Measurements from ENCODE around the gene ST6GALNAC6.
"Not testable (repeated sequence)": the region's sequence is repeated elsewhere in the genome, so short reads cannot be mapped to it uniquely, and the experiment has no call there.

ST6GALNAC6 gene

GRCh38 chr9:127853312-127854183 is 45.9 kb downstream of the ST6GALNAC6 start:
- no peak for DNase-seq

GRCh38 chr9:127852829-127853228 is 46.6 kb downstream of the ST6GALNAC6 start:
- no peak for DNase-seq

DNA sequence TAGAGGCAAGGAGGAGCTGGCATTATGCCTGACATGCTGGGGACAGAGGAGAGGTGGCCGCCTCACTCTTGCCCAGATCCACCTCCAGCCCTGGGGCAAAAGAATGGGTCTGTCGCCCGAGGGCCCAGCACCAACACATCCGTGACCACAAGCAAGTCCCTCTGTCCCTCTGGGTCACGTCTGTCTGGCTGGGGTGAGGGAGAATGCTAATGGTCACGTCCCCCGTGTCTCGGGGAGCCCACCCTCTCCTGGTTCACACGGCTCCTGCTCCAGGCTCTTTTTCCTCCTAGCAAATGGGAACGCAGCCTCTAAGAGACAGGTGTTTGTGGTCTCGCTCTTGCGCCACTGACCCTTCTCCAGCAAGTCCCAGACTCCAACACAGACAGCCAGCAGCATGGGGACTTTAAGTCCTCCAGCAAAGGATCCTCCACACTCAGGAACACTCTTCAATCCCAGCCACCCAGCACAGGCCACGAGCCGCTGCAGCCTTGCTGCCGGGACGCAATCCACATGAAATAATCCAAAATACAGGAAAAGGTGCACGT is 49.0 kb downstream of the ST6GALNAC6 start:
- no peak for DNase-seq

- no peak for DNase-seq
These were observed 50.5 kb downstream of the ST6GALNAC6 start for GRCh38 chr9:127848756-127849504.

- DNase-seq, result no peak
These were observed 51.3 kb downstream of the ST6GALNAC6 start for GRCh38 chr9:127847833-127848755.

- no peak for DNase-seq
These were observed 52.3 kb downstream of the ST6GALNAC6 start for GRCh38 chr9:127847178-127847510.

DNA sequence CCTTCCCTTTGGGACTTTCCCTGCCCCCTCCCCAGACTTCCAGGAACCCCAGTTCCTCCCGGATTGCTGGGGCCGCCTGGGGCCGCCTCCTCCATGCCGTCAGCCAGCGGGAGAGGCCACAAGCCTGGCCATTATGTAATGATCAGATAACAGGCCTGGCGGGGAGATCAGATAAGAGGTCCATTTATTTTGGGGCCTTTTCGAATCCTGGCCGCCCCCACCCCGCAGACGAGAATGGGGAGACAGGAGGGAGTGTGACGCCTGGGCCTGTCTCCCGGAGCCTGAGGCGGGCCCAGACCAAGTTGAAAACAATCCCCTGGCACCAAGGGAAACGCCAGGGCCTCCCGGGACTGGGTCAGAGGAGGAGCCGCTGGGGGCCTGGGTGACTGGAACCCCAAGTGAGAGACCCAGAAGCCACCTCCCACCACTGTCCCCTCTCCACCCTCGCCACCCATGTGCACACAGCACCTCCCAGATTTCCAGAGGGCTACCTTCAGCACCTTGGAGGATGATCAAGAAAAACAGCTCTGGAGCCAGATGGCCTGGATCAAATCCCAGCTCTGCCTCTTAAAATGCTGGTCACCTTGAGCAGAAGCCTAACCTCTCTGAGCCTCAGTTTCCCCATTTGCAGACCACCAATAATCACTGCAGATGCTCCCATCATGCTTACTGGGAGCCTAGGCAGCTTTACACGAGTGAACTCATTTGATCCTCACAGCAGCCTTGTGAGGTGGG is 52.8 kb downstream of the ST6GALNAC6 start:
- DNase-seq, result no peak

- DNase-seq, result not testable (repeated sequence)
These were observed 53.8 kb downstream of the ST6GALNAC6 start for GRCh38 chr9:127845619-127846018.

- no peak for DNase-seq
These were observed 54.5 kb downstream of the ST6GALNAC6 start for GRCh38 chr9:127844821-127845359.

DNA sequence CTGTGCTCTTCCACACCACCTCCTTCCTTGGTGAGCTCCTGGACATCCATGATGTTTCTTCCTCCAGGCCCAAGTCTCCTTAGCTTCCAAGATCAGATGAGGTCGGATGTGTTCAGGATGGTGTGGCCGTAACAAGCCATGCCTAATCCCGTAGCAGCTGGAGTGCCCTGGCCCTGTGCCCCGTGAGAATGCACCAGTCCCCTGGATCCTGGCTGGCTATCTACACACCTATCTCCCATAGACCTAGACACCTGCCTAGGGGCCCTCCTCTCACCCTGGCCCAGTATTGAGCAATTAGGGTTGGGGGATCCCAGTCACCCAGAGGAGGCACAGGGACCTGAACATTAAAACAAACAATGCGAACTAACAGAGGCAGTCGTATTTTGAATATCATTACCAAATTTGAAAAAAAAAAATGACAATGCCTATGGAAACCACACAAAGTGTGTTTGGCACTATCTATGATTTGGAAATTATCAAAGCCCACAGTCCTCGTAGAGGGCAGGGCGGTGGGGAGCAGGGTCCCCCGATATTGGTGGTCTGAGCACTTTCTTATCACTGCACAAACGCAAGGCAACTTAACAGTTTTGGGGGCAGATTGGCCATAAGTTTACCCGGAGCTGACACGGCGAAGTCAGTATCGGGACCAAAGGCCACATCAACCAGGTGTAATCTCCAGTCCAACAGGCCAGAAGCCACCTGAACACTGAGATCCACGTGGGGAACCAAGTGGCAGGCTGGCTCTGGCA is 58.1 kb downstream of the ST6GALNAC6 start:
- DNase-seq, result no peak

- no peak for DNase-seq
These were observed 60.9 kb downstream of the ST6GALNAC6 start for GRCh38 chr9:127838375-127839078.

DNA sequence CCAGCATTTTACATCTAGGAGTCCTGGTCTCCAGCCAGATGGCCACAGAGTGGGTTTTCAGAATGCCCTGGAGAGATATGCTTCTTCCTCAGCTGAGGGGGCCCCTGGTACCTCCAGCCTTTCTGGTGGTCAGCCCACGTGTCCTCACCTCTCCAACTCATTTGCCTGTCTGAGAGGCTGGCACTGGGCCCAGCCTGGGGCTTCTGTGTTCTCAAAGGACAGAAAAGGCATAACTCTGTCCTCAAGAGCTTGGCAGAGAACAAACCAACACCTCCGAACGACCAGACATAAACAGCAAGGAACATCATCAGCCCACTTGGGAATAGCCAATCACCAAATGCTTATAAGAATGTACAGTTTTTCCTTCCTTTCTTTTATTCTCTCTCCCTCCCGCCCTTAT is 62.1 kb downstream of the ST6GALNAC6 start:
- DNase-seq, result no peak

- not testable (repeated sequence) for DNase-seq
These were observed 62.8 kb downstream of the ST6GALNAC6 start for GRCh38 chr9:127836561-127836960.

DNA sequence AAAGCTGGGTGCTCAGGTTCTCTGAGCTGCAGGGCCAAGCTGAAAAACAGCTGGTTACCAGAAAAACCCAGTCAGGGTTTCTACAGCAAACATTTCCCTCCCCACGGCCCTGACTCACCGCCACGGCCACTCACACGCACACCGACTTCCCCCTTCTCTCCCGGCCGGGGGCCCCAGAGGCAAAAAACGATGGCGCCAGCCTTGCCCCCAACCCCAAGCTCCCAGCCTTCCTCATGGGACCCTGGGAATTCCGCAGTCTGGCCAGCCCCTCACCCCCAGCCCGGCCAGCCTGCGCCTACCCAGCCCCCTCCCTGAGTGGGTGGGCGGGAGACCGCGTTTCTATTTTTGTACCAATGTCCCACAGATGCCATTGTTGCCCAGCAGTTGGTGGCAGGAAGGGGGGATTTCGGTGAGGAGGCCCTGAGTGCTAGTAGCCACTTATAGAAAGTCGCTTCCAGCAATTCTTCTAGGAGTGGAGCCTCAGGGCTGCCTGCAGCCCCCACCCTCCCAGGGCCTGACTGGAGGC is 63.3 kb downstream of the ST6GALNAC6 start:
- DNase-seq, result no peak

Measured in DMS153 (cell line).